GM03348 (cell line): Measurements from ENCODE around the gene IRAG1.

Experiments
- DNase-seq: peaks from one replicate; pipeline ENCODE4 v3.0.0; 2012; ENCODE audit warnings: low spot score

The IRAG1 gene, protein sequence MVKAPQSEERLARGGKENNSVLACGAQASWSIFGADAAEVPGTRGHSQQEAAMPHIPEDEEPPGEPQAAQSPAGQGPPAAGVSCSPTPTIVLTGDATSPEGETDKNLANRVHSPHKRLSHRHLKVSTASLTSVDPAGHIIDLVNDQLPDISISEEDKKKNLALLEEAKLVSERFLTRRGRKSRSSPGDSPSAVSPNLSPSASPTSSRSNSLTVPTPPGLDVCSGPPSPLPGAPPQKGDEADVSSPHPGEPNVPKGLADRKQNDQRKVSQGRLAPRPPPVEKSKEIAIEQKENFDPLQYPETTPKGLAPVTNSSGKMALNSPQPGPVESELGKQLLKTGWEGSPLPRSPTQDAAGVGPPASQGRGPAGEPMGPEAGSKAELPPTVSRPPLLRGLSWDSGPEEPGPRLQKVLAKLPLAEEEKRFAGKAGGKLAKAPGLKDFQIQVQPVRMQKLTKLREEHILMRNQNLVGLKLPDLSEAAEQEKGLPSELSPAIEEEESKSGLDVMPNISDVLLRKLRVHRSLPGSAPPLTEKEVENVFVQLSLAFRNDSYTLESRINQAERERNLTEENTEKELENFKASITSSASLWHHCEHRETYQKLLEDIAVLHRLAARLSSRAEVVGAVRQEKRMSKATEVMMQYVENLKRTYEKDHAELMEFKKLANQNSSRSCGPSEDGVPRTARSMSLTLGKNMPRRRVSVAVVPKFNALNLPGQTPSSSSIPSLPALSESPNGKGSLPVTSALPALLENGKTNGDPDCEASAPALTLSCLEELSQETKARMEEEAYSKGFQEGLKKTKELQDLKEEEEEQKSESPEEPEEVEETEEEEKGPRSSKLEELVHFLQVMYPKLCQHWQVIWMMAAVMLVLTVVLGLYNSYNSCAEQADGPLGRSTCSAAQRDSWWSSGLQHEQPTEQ

GRCh38 chr11:10693509-10694081 is at the start of gene IRAG1:
Gene IRAG1, minus strand, starts transcription at chr11:10693755. Its CDS starts 153 bp downstream, at chr11:10693602.
- DNase-seq, result peak; percentile 72

- DNase-seq, result peak; percentile 33
Observed at GRCh38 chr11:10742460-10743208, 49.1 kb upstream of the IRAG1 start.

DNA sequence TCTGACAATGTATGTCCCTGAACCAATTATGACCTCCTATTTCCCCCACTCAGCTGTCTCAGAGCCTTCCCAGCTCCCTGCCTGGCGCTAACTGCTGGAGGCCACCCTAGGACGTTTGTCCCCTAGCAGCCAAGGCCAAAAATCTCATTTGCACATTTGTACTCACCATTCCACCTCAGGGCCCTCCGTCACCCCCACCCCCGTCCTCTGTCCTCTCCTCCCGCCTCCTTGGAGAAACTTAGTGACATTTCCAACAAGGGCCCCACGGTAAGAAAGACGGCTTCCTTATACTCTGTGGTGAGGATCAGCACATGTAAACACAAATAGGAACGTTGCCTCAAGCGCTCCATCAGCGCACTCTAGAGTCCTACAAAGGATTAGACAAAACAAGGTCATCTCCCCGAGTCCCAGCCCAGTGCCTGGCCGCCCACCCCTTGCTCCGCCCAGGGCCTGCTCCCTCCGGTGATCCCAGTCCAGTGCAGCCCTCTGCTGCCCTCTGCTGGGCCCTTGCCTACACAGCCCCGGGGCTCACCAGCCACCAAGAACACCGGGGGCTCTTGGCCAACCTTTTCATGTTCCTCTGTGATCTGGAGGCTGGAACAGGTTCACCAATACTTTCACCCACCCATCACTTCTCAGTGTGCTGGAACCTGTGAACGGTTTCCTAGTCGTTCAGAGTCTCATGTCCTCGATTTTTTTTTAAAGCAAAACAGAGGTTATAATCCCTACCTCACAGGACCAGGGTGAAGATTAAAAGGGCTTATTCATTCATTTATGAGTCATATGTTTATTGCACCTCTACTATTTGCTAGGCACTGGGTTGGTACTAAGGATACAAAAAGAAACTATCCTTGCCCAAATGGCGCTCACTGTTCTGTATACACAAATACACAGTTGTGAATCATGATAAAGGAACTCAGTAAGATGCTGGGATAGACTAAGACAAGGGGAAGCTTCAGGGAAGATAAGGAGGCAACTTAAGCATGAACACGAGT is 42.2 kb upstream of the IRAG1 start:
- peak; percentile 95 for DNase-seq

DNA sequence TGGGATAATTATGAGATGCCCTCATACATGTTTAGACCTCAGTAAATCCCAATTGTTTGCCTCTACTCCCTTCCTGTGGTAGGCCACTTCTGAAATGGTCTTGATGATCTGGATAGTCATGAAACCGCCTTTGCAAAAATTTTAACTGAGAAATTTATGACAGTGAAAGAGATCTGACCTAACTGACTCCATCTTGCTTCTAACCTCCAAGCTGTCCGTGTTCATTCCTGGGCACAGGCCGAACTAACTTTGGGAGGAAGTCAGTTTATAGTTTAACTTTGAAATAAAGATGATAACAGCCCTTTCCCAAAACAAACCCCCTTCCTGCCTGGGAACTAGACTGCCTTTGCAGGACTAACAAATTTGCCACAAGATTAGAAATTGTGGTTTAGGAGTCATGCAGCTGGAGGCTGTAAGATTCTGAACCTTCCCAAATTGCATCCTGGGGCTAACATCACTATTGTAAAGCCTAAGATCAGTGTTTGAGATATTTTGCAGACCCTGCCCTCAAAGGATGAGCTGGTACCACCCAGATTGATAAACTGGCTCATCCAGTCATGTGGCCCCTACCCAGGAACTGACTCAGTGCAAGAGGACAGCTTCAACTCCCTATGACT is 37.6 kb upstream of the IRAG1 start:
- DNase-seq, result no peak

DNA sequence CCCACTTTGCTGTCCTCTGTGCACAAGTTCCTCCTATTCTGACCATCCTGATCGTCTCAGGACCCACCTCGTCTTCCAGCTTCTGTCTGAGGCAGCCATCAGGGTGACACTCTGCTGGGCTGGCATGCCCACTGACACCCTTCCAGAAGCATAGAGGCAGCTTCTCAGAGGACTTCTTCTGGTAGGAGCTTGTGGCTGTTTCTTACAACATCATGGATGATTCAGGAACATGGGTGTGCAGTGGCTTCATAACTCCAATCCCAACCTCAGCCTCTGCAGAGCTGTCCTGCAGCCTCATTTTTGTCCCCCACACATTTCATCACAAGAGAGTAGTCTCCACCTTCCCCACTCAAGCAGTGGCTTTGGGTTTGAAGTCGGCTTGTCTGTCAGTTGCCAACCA is 36.6 kb upstream of the IRAG1 start:
- DNase-seq, result peak; percentile 58

DNA sequence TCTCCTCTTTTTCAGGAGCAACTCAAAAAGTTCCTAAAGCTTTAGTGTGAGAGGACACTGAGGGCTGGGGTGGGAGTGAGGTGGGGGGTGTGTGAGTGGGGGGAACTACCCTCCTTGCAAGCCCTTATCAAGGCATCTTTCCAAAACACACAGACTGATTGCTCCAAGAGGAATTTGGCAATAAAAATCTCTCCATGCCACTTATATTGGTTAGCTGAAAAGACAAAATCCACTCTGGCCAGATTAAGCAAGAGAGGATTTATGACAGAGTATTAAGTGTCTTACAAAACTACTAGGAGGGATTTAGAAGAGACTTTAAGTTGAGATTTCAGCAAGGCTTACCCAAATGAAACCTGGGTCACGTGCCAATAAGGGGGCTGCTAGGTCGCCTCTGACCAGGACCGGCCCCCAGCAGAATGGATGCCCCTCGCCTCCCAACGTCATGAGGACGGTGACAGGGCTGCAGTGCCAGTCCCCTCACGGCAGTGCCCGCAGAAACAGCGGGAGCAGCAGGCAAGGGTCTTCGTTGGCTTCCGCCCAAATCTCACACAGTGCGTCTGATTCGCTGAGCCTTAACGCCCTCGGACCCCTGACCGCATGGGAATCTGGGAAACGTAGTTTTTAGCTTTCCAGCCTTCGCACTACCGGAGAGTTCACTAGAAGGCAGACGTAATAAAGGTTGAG is 35.4 kb upstream of the IRAG1 start:
- DNase-seq, result peak; percentile 58

- no peak for DNase-seq
Observed at GRCh38 chr11:10728154-10728553, 34.6 kb upstream of the IRAG1 start.

GRCh38 chr11:10727146-10727851 is 33.7 kb upstream of the IRAG1 start:
- DNase-seq, result peak; percentile 59

GRCh38 chr11:10725907-10726253 is 32.3 kb upstream of the IRAG1 start:
- no peak for DNase-seq

- DNase-seq, result peak; percentile 80
Observed at GRCh38 chr11:10725114-10725906, 31.8 kb upstream of the IRAG1 start.

DNA sequence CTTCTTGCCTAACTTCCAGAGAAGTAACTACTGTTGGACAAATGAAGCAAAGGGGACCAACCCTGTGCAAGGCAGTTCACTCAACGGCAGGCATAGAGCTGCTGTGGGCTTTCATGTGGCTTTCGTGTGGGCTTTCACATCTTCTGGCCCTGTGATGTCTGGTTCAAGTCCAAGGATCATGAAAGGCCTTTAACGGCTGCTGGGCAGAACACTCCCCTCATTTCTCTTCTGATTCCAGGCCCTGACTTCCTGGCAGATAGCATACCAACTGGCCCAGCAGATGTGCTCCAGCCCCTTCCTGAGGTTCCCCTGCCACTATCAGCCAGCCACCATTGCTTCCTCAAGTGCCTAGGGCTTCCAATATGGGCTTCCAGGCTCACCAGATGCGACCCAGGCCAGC is 28.8 kb upstream of the IRAG1 start:
- no peak for DNase-seq

DNA sequence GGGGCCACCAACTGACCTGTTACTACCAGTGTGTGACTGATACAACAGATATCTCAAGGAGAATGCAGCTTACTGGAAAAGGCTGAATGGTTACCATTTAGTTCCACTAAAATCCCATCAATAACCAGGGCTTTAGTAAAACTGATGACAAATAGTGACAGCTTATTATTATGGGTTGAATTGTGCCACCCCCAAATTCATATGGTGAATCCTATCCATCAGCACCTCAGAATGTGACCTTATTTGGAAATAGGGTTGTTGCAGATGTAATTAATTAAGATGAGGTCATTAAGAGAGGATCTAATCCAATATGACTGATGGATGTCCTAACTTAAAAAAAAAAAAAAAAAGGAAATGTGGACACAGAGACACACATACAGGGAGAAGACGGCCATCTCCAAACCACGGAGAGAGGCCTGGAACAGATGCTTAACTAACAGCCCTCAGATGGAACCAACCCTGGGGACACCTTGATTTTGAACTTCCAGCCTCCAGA is 27.4 kb upstream of the IRAG1 start:
- DNase-seq, result no peak

DNA sequence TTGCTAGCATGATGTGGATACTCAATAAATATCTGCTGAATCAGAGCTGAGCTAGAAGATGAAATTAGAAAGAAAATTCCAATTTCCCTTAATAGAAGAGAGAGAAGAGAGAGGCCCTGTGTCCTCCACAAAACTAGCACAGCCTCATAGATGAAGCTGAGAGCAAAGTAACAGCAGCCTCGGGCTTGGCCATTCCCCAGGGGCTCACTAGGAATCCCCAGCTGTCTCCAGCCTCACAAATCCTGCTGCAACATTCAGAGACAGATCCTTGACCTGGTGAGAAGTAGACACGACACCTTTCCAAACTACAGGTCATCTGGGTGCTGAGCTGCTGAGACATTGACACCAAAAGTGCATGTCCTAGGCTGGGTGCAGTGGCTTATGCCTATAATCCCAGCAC is 26.1 kb upstream of the IRAG1 start:
- no peak for DNase-seq

DNA sequence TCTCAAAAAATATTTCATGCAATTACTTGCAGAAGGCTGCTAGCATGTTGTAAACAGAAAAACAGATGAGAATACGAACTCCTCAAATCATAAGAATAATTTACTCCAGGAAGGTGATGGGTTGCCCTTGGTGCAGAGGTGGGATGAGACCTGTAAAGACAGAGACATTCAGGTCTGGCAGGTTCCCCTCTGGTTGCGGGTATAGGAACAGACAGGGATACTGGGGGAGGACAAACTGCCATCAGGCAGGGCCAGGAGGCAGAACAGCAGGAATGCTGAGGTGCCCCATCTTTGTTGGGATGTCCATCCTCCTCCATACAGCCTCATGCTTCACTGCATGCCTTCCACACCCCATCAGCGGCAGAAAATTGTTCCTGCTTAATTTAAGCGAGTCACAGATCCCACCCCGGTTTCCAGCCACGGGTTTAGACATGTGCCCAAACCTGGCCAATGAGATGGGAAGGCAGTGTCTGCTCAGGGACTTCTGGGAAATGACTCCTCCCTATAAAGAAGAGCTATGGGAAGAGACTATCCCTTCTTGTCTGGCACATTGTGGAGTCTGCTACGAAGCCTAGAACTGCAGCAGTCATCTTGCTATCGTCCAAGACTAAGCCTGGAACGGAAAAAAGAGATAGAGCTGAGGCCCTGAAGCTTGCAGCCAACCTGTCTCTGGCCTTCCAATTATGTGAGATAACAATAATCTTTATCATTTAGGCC is 23.1 kb upstream of the IRAG1 start:
- no peak for DNase-seq

GRCh38 chr11:10716122-10716521 is 22.6 kb upstream of the IRAG1 start:
- no peak for DNase-seq

DNA sequence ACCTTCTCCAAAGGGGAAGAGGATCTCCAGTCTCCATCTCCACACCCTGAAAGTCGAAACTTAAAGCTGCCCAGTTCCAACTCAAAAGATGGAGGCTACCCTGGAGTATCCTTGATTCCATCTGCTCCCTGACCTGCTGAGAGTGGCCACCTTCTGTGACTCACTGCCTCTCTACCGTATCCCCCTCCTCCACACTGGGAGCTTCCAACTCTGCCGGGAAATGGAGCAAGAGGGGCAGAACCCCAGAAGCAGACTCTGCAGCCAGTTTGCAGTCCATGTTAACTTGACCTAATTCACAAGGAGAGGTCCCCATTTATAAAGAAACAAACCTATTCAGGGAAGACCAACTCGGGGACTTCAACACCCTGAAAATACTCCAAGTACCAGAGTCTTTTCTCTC is 22.0 kb upstream of the IRAG1 start:
- no peak for DNase-seq

GRCh38 chr11:10709299-10710086 is 15.9 kb upstream of the IRAG1 start:
- DNase-seq, result no peak
